Activated gamma-delta T cell treated with Interleukin-2 at 50 U/mL for 16 hours (primary cell): ENCODE results near the gene TRABD2A.
A peak's percentile ranks its signal among the peaks of the same experiment; 100 is the strongest.
"Not testable (repeated sequence)": the region's sequence is repeated elsewhere in the genome, so short reads cannot be mapped to it uniquely, and the experiment has no call there.

ENCODE experiments used
- DNase-seq: peaks from one replicate; pipeline ENCODE4 v3.0.0-alpha.2; 2020

Gene TRABD2A

GRCh38 chr2:84815146-84815545, 65.7 kb downstream of the TRABD2A start:
- no peak for DNase-seq

DNA sequence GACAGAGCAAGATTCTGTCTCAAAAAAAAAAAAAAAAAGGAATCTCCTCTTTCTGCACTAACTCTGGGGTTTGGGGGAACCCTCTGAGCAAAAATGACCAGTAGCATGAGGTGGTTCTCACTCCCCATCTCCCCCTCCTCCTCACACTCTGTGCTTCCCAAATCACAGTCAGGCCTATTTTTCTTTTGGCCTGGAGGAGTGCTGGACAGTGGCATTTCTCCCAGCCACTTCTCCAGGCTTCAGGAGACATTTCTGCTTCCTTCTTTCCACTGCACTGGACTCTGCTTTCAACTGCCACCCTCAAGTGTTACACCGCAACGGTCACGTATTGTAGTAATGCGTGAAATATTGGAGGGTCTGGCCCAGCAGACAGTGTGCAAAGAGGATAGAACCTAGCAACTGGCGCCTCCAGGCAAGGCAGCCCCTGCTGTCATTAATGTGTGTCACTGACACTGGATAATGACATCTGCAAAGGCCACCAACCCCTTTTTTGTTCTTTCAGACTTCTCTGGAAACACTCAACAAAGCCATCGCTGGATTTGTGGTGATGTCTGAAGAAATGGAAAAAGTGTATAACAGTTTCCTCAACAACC, 68.9 kb downstream of the TRABD2A start:
- no peak for DNase-seq

DNA sequence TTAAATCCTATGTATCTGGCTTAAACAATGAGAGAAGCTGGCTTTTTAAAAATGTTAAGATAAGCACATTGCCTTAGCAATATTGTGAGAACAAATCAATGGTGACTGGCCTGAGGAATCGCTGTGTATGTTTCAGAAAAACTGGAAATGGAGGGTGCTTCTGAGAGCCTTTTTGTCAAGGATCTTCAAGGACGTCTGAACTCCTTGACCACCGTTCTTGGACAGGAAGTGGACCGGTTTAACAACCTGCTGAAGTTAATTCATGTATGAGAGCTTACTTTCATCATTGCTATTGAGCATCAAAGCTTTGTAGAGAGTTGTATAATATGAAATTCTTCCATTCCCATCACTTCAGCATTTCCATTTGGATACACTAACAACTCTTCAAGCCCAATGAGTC, 72.6 kb downstream of the TRABD2A start:
- DNase-seq = no peak

- no peak for DNase-seq
Measured at GRCh38 chr2:84807063-84807485, 73.8 kb downstream of the TRABD2A start.

- DNase-seq = no peak
Measured at GRCh38 chr2:84805250-84805958, 75.5 kb downstream of the TRABD2A start.

GRCh38 chr2:84801811-84802210, 79.1 kb downstream of the TRABD2A start:
- no peak for DNase-seq

DNA sequence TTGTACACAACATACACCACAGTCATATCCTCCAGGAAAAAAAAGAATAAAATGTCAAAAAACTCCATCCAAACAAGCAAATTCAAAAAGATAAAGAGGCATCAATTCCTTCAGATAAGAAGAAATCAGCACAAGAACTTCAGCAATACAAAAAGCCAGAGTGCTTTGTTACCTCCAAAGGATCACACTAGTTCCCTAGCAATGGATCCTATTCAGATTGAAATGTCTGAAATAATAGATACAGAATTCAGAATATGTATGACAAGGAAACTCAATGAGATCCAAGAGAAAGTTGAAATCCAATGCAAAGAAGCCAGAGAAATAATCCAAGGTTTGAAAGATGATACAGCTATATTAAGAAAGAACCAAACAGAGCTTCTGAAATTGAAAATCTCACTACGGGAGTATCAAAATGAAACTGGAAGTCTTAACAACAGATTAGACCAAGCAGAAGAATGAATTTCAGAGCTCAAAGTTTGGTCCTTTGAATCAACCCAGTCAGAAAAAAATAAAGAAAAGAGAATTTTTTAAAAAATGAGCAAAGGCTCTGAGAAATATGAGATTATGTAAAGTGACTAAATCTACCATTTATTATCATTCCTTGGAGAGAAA, 80.6 kb downstream of the TRABD2A start:
- no peak for DNase-seq

DNA sequence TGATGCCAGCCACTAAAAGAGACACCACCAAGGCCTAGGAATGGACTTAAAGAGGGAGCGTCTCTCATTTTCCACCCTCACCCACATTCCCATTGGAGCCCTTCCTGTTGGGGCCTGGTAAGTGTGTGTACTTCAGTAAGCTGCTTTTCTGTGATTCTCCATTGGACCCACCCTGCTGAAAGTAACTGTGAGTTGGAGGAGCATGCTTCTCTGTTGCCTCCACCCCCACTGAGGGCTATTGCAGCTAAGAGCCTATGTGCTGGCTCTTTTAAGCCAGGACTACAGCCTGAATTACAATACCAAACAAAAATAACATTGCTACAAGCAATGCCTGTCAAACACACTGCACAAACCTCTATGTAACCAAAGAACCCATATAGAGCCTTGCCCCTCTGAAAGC, 81.1 kb downstream of the TRABD2A start:
- DNase-seq = no peak

DNA sequence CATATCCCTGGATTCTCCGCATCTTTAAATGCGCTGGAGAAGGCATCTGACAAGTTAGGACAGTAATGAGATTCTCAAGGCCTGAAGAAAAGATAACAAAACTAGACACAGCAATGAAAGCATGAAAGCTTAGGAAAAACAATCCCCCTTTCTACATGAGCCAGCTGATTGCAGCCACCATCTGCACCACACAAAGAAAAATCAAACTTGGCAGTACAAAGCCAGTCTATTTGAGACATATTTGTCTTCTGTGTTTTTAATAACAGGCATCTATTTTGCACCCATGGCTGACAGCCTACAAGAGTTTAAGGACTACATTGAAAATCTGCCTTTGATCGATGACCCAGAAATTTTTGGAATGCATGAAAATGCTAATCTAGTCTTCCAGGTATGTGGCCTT, 83.6 kb downstream of the TRABD2A start:
- no peak for DNase-seq

DNA sequence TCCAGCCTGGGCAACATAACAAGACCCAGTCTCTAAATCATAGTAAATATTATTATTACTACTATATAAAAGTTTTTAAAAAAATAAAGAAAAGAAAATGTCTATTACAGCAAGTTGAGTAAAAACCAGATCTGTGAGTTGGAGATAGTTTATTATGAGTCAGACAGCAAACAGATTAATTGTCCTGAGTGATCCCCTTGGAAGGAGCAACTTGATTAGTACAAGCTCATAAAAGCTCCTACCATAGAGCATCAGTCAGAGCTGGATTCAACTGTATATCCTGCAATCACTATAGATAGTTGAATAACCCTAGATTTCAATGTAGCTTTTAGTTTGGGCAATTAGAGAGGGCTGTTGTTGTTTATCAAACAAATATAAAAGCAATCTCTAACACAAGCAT, 84.1 kb downstream of the TRABD2A start:
- DNase-seq = no peak

GRCh38 chr2:84793641-84794040, 87.2 kb downstream of the TRABD2A start:
- DNase-seq = no peak

DNA sequence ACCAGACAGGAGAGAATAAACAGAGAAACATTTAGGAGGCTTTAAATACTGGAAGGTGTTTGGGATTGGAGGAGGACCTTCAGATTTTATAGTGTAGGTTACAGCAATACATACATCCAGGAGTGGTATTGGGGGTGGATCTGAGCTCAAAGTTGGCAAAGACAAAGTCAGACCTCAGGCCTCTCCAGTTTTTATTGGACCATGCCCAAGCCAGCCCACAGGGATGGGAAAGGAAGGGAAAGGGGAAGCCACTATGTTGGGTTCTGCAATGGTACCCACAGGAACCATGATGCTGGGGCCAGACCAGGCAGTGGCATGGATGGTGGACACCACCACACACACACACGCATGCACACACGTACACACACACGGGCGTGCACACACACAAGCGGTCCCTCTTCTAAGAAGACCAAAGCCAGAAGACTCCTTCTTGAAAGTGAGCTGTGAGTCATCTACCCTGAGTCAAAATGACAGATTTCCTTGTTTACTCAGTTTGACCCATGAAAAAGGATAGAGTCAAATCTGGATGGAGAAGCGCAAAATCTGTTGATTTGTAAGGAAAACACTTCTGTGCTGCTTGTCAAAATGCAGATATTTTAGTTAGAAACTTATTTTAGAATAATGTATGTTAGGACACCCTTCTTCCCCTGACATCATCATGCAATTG, 87.9 kb downstream of the TRABD2A start:
- no peak for DNase-seq

- DNase-seq = no peak
Measured at GRCh38 chr2:84788498-84788897, 92.4 kb downstream of the TRABD2A start.

GRCh38 chr2:84788027-84788426, 92.9 kb downstream of the TRABD2A start:
- DNase-seq = no peak

DNA sequence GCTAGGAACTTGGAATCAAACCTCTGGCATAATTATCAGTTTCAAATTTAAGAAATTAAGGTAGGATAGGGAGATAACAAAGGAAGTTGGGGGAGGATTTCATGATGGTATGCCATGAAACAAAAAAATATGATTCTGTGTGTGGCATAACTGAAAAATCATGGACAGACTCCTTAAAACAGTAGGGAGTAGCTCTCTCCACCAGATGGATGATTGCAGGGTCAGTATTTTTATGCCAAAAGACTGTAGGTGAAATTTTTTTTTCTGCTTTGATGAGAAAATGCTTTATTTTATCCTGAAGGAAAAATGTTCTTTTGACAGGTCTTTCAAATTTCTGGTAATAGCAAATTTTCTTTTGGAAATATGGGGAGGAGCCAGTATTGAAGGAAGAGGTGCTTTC, 94.3 kb downstream of the TRABD2A start:
- no peak for DNase-seq

GRCh38 chr2:84785950-84786349, 94.9 kb downstream of the TRABD2A start:
- DNase-seq = no peak

GRCh38 chr2:84782717-84783442, 98.0 kb downstream of the TRABD2A start:
- peak; percentile 47 for DNase-seq

DNA sequence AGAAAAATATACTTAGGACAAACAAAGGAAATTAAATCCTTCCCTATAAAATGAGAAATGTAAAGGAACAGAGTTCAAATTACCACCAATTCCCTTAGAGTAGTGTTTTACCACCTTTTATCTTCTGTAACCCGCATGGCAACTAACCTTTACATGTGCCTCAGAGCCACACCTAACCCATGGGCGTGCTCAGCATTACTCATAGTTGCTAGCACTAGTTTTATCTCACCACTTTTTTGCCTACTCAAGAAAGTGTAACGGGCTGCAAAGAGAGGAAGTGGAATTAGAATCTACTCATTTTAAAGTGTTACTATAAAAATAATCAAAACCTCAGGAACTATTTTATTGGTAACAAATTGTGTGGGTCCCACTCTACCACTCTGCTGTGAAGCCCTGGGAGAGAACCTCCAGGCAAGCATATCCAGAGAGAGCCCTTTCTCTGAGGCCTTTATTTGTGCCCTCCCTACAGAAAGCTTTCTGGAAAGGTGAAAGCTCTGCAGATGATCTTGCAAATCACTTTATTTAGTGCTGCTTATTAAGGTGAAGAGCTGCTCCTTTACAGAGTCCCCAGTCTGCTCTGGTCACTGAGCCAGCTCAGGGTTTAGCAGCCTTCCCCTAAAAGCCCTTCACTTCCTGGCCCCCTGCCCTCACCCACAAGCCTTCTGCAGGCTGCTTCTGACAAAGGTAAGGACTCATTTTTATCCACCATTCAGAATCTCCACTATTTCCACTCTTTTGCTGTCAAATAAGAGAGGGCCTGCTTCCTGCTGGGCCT, 98.8 kb downstream of the TRABD2A start:
- peak; percentile 64 for DNase-seq

GRCh38 chr2:84779781-84780180, 101.1 kb downstream of the TRABD2A start:
- no peak for DNase-seq

- no peak for DNase-seq
Measured at GRCh38 chr2:84778911-84779690, 101.8 kb downstream of the TRABD2A start.

DNA sequence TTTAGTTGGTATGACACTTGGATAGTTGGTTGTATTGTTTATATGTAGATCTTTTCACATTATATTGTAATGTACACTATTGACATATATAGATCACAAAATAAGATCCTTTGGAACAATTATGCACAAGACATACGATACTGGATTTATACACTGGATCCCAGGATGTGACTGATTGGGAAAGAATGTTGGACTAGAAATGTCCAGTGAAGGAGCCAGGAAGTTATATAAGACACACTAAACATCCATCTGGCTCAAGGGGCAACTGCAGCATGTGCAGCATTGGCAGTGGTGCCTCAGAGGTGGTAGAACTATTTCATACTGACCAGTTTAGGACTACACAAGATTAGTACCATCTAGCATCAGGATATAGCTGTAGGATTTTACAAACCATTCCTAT, 104.9 kb downstream of the TRABD2A start:
- DNase-seq = no peak

GRCh38 chr2:84773562-84773961, 107.3 kb downstream of the TRABD2A start:
- not testable (repeated sequence) for DNase-seq
